ENCODE measurements around the gene MIS18BP1. TPM values are rescaled to one million over a fixed set of nuclear protein-coding genes. Genes with fewer than 3 reads are reported as not detected.

MIS18BP1 gene
- total RNA-seq, 4 donors from 2014 or later, result 23.2 to 30.6 (median 27.3) TPM

DNA sequence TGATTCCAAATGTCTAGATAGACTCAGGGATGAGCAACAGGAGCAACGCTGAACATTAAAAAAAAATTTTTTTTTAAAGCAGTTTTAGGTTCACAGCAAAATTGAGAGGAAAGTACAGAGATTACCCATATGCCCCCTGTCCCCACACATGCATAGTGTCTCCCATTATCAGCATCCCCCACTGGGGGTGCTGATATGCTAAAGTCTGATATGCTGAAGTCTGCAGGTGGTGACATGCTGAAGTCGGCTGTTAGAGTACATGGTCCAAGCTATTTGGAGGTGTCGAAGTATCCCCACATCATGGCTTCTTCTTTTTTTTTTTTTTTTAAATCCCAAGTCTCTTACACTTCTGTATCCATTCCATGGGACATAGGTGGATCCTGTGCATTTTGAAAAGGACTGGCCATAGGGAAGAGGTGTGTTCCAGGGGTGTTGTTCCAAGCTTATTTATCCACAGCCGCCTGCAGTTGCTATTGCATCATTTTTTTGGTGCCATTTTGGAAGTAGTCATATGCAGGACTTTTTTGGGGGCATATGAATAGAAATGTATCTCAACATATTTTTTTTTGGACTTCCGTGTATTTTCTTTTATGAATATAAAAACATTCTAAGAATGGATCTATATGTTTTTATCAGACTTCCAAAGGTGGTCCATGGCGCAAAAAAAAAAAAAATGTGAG lies 19.0 kb upstream of the MIS18BP1 start:
- TF ChIP-seq POLR2A (IDR thresholded peaks at IDR 0.05), result no peak
- TF ChIP-seq, protein P1, sequence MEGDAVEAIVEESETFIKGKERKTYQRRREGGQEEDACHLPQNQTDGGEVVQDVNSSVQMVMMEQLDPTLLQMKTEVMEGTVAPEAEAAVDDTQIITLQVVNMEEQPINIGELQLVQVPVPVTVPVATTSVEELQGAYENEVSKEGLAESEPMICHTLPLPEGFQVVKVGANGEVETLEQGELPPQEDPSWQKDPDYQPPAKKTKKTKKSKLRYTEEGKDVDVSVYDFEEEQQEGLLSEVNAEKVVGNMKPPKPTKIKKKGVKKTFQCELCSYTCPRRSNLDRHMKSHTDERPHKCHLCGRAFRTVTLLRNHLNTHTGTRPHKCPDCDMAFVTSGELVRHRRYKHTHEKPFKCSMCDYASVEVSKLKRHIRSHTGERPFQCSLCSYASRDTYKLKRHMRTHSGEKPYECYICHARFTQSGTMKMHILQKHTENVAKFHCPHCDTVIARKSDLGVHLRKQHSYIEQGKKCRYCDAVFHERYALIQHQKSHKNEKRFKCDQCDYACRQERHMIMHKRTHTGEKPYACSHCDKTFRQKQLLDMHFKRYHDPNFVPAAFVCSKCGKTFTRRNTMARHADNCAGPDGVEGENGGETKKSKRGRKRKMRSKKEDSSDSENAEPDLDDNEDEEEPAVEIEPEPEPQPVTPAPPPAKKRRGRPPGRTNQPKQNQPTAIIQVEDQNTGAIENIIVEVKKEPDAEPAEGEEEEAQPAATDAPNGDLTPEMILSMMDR (IDR thresholded peaks at IDR 0.05), result no peak
- no peak for DNase-seq (ENCODE audit: low spot score in 2 of 2)
- WGBS, 2 donors, result 93 to 94% methylated on average over 6 of the region's 6 CpGs
- intact Hi-C loops (cut with DNase I; ENCODE audit: low total_unique reads), result no loop called here
- no peak overlapping the region for H3K4me3 ChIP-seq (ENCODE audit: low read depth, poor library complexity, severe bottlenecking)

DNA sequence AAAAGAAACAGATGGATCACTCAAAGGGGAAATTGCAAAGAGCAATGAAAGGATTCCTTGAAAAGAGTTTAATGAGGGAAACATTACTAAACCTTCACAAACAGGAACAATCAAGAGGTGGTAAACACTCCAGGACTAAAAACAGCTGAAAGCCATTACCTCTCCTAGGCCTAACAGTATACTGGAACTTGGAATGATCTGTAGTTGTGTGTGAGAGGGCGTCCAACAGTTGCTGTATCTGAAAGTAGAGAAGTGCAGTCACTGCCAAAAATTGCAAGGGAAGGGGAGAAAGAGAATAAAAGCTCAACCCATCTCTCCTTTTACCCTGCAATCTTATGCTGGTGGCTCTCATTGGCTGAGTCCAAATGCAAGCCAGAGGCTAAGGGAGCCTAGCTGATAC lies 17.0 kb upstream of the MIS18BP1 start:
- TF ChIP-seq, protein P1 (IDR thresholded peaks at IDR 0.05), result no peak
- WGBS, 2 donors, result 57 to 63% methylated on average over 1 of the region's 1 CpG
- no peak for DNase-seq (ENCODE audit: low spot score in 2 of 2)
- no peak overlapping the region for H3K4me3 ChIP-seq (ENCODE audit: low read depth, poor library complexity, severe bottlenecking)
- intact Hi-C loops (cut with DNase I; ENCODE audit: low total_unique reads), result no loop called here

DNA sequence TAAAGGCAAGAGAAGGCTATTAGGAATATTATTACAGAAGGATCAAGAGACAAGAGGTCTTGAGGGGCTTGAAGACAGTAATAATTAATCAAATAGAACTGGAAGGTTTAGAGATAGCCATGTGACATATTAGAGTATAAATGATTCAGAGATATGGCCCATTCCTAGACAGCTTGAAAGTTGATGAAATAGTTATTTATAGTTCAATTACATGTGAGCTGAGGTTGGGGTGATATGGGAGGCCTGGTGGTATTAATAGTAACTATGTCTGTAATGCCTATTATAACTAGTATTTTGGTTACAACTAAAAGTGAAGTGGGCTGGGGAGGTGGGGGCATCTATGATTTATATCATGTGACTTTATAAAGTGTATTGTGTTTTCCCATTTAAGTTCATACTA lies 14.1 kb upstream of the MIS18BP1 start:
- intact Hi-C loops (cut with DNase I; ENCODE audit: low total_unique reads), result loop anchor here (10.0 kb wide), 1 partner anchor 352 kb away; no protein-coding TSS in a partner anchor
- no peak overlapping the region for H3K4me3 ChIP-seq (ENCODE audit: low read depth, poor library complexity, severe bottlenecking)
- no peak for DNase-seq (ENCODE audit: low spot score in 2 of 2)
- TF ChIP-seq, protein P1 (IDR thresholded peaks at IDR 0.05), result no peak
- TF ChIP-seq POLR2A (IDR thresholded peaks at IDR 0.05), result no peak

DNA sequence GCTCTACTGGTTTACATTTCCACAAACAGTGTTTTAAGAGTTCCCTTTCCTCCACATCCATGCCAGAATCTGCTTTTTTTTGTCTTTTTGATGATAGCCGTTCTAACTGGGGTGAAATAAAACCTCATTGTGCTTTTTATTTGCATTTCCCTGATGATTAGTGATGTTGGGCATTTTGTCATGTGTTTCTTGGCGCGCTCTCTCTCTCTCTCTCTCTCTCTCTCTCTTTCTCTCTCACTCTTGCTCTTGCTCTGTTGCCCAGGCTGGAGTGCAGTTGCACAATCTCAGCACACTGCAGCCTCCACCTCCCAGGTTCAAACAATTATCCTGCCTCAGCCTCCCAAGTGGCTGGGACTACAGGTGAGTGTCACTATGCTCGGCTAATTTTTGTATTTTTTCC lies 9.6 kb upstream of the MIS18BP1 start:
- intact Hi-C loops (cut with DNase I; ENCODE audit: low total_unique reads), result loop anchor here (10.0 kb wide), 1 partner anchor 348 kb away; no protein-coding TSS in a partner anchor
- DNase-seq (ENCODE audit: low spot score in 2 of 2), result no peak
- no peak for TF ChIP-seq POLR2A (IDR thresholded peaks at IDR 0.05)
- WGBS, 2 donors, result 82 to 91% methylated on average over 4 of the region's 4 CpGs
- H3K4me3 ChIP-seq (ENCODE audit: low read depth, poor library complexity, severe bottlenecking), result no peak overlapping the region

DNA sequence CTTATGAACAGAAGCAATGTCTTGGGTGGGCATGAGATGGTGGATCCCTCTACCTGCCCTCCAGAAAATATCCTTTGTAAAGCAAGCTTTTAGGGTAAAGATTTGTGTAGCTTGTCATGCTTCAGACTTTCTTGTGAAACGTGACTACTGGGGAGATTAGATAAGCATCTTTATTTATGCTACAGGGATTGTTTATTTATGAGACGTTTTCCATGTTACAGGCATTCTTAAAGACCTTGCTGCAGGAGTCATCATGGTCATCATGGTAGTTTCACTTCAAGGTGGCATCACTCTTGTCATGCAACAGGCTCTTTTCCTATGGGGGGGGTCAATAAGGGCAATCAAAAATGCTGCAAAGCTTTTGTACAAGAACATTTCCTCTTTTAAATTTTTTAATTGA lies 8.2 kb upstream of the MIS18BP1 start:
- intact Hi-C loops (cut with DNase I; ENCODE audit: low total_unique reads), result loop anchor here (10.0 kb wide), 1 partner anchor 346 kb away; no protein-coding TSS in a partner anchor

DNA sequence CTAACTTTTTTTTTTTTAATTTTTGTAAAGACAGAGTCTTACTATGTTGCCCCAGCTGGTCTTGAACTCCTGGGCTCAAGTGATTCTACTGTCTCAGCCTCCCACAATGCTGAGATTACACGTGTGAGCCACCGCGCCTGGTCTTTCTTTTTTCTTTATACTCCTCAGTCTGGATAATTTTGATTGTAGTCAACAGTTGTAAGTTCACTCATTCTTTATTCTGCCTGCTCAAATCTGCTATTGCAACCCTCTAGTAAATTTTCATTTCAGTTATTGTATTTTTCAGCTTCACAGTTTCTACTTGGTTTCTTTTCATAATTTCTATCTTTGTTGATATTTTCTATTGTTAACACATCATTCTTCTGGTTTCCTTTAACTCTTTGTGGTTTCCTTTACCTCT lies 5.8 kb upstream of the MIS18BP1 start:
- no peak overlapping the region for H3K4me3 ChIP-seq (ENCODE audit: low read depth, poor library complexity, severe bottlenecking)
- intact Hi-C loops (cut with DNase I; ENCODE audit: low total_unique reads), result no loop called here
- no peak for TF ChIP-seq POLR2A (IDR thresholded peaks at IDR 0.05)
- TF ChIP-seq, protein P1 (IDR thresholded peaks at IDR 0.05), result no peak
- 97 to 100% methylated on average over 3 of the region's 3 CpGs for WGBS, 2 donors
- DNase-seq (ENCODE audit: low spot score in 2 of 2), result no peak

More for the DNA sequence above, 8.2 kb upstream of the MIS18BP1 start:
- H3K4me3 ChIP-seq (ENCODE audit: low read depth, poor library complexity, severe bottlenecking), result no peak overlapping the region
- WGBS, 2 donors, result 53 to 57% methylated on average over 2 of the region's 2 CpGs
- TF ChIP-seq, protein P1 (IDR thresholded peaks at IDR 0.05), result no peak
- DNase-seq (ENCODE audit: low spot score in 2 of 2), result no peak
